WI38 (cell line): ENCODE data around the gene PLK4.

Experiments
- H3K4me3 ChIP-seq: 2 replicates; pipeline ENCODE4 v1.5.1; 2011; ENCODE audit warnings: low read depth, mild to moderate bottlenecking, control low read depth, low read length
- TF ChIP-seq, protein P1 (sequence below): IDR thresholded peaks from 2 replicates; pipeline ENCODE4 v1.5.1; 2012; ENCODE audit warnings: low read depth, mild to moderate bottlenecking, control low read depth, low read length

Gene PLK4

GRCh38 chr4:127936974-127937373, 56.3 kb downstream of the PLK4 start:
- TF ChIP-seq, protein P1, sequence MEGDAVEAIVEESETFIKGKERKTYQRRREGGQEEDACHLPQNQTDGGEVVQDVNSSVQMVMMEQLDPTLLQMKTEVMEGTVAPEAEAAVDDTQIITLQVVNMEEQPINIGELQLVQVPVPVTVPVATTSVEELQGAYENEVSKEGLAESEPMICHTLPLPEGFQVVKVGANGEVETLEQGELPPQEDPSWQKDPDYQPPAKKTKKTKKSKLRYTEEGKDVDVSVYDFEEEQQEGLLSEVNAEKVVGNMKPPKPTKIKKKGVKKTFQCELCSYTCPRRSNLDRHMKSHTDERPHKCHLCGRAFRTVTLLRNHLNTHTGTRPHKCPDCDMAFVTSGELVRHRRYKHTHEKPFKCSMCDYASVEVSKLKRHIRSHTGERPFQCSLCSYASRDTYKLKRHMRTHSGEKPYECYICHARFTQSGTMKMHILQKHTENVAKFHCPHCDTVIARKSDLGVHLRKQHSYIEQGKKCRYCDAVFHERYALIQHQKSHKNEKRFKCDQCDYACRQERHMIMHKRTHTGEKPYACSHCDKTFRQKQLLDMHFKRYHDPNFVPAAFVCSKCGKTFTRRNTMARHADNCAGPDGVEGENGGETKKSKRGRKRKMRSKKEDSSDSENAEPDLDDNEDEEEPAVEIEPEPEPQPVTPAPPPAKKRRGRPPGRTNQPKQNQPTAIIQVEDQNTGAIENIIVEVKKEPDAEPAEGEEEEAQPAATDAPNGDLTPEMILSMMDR = no peak
- H3K4me3 ChIP-seq = no peak overlapping the region
